Spleen (tissue), 11 donors: ENCODE results near the gene ATP8A2. TPM values are rescaled to one million over a fixed set of nuclear protein-coding genes. Genes with fewer than 3 reads are reported as not detected.

ENCODE experiments used
- DNase-seq: peaks from one replicate; pipeline ENCODE4 v3.0.0-alpha.2; 2020
- H3K27ac ChIP-seq, 8 donors: fragments of 200-600 bp; sonication (generic) in 7 of 8; 1 replicate in 4 of 8; 2 replicates in 4 of 8; pipeline versions ENCODE4 v1.5.0 to v1.8.0; 2016 to 2021; ENCODE audit warnings: inconsistent platforms in 4 of 8, mild to moderate bottlenecking in 4 of 8, moderate library complexity in 1 of 8
- H3K27me3 ChIP-seq, 7 donors: fragments of 200-600 bp; sonication (generic) in 6 of 7; replicated peaks in 1 of 7; 1 replicate in 4 of 7; 2 replicates in 3 of 7; pipeline versions ENCODE4 v1.5.0 to v1.8.0; 2016 to 2021; ENCODE audit warnings: inconsistent platforms in 3 of 7, mild to moderate bottlenecking in 1 of 7
- H3K36me3 ChIP-seq, 6 donors: fragments of 200-600 bp; sonication (generic) in 5 of 6; 1 replicate in 4 of 6; 2 replicates in 2 of 6; pipeline versions ENCODE4 v1.5.0 to v1.8.0; 2016 to 2021; ENCODE audit warnings: inconsistent platforms in 2 of 6
- H3K4me1 ChIP-seq, 6 donors: fragments of 200-600 bp; sonication (generic) in 5 of 6; 1 replicate in 3 of 6; 2 replicates in 3 of 6; pipeline versions ENCODE4 v1.5.0 to v1.8.0; 2016 to 2021; ENCODE audit warnings: inconsistent platforms in 3 of 6
- H3K4me3 ChIP-seq, 8 donors: fragments of 200-600 bp; sonication (generic) in 7 of 8; 1 replicate in 4 of 8; 2 replicates in 4 of 8; pipeline versions ENCODE4 v1.5.0 to v1.8.0; 2016 to 2021; ENCODE audit warnings: inconsistent platforms in 4 of 8, mild to moderate bottlenecking in 4 of 8, moderate library complexity in 2 of 8
- H3K9me3 ChIP-seq, 8 donors: fragments of 200-600 bp; sonication (generic) in 7 of 8; 1 replicate in 4 of 8; 2 replicates in 4 of 8; pipeline versions ENCODE4 v1.5.0 to v1.8.0; 2016 to 2021; ENCODE audit warnings: inconsistent platforms in 4 of 8
- POLR2A ChIP-seq, 3 donors: fragments of 450-650 bp; IDR thresholded peaks; one replicate each; pipeline ENCODE4 v1.5.1; 2017; ENCODE audit warnings: antibody characterized with exemption in 3 of 3, mild to moderate bottlenecking in 1 of 3
- POLR2AphosphoS5 ChIP-seq, 3 donors: sonication (generic); formaldehyde crosslinking; IDR thresholded peaks; one replicate each; pipeline ENCODE4 v1.5.1; 2017; ENCODE audit warnings: antibody characterized with exemption in 3 of 3
- WGBS, 5 donors: extraction: QIAGEN DNeasy Blood & Tissue Kit in 3 of 5; methylation state at CpG; one replicate each; pipeline versions ENCODE4 v1.1.5 to v1.1.7; 2013 to 2018; 5-methylcytosine and 5-hydroxymethylcytosine counted together
- intact Hi-C: fragments of 100-400 bp; cut with DNase I; formaldehyde crosslinking; loops from one replicate; pipeline ENCODE4 v1.15.0; 2023; ENCODE audit warnings: low total_unique reads
- polyA plus RNA-seq, 3 donors: library from polyadenylated mRNA; stranded (reverse); fragments of 200-250 nt; gene quantifications; one replicate each; pipeline ENCODE4 v1.2.1, GENCODE V29; 2013
- total RNA-seq, 7 donors: library from RNA; depleted of rRNA in 3 of 7; stranded (reverse); fragments of >200 nt in 3 of 7; fragmentation: NEBNext Ultra II Directional in 4 of 7; extraction: Animal tissue kit (Norgen Biotek cat#: 25700) in 4 of 7; gene quantifications; one replicate each; pipeline versions ENCODE4 v1.1.0 to v1.2.1, GENCODE V29; 2016 to 2021
- TF ChIP-seq, protein P1 (sequence below), 11 experiments: fragments of 200-600 bp in 7 of 11; fragments of 450-650 bp in 4 of 11; sonication (generic) in 4 of 11; IDR thresholded peaks in 8 of 11; conservative IDR thresholded peaks in 3 of 11; 1 replicate in 7 of 11; 2 replicates in 4 of 11; pipeline versions ENCODE4 v1.4.0 to v1.8.0; 2016 to 2021; ENCODE audit warnings: antibody characterized with exemption in 11 of 11, inconsistent platforms in 4 of 11, mild to moderate bottlenecking in 1 of 11
- donor health status: healthy with polysubstance abuse.
- donor health status: DM: no; HTN: no; CAD: no; lungs with moderate emphysema.
- donor health status: DM: no; HTN: no; CAD: no.
- donor health status: Bipolar disorder and iron deficiency.
- donor health status: healthy.
- donor health status: DM: no; HTN: no; CAD: no.
- donor health status: DM: yes; HTN: yes; CAD: no.

Gene ATP8A2
- total and polyA plus RNA-seq, 10 donors = 0.09 to 0.46 (median 0.25) TPM

DNA sequence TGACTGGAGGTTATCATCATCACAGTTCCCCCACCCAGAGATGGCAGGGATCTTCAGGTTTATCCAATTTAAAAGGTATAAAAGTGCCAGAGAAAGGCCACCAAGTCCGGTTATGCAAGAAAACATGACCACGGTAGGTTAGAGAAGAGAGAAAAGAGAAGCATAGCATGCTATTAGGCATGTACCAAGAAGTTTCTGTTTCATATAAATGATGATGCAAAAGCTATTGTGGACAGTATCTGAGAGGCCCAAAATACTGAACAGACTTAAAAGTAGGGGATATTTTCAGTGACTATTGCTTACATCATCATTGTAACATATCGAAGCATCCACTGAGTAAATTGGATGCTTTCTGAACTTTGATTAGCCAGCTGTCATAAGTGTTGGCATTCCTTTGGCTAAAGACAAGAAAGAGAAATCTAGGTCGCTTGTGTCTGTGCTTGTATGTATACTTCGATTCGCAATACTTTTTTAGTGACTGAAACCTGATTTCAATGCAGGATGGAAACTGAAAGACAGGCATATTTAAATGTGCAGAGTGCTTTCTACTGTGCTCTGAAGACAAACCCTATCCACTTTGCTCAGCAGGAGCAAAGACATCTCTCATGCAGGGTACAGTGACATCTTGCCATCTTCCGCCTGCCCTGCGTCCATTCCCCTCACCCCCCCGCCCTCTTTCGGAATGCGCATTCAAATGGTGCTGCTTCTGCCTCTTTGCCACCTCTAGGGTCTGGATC is 499.8 kb downstream of the ATP8A2 start:
- Histone ChIP-seq H3K4me3 (no peak overlapping the region), H3K27ac (no peak overlapping the region), H3K36me3 (no peaks in the 10 kb centered on the region), H3K4me1 (peaks cover 0 to 8% (median 0%) of the 10 kb centered on the region in 6 donors), H3K9me3 (no peaks in the 10 kb centered on the region), H3K27me3 (no peaks in the 10 kb centered on the region)
- intact Hi-C loops = no loop called here
- TF ChIP-seq, protein P1, sequence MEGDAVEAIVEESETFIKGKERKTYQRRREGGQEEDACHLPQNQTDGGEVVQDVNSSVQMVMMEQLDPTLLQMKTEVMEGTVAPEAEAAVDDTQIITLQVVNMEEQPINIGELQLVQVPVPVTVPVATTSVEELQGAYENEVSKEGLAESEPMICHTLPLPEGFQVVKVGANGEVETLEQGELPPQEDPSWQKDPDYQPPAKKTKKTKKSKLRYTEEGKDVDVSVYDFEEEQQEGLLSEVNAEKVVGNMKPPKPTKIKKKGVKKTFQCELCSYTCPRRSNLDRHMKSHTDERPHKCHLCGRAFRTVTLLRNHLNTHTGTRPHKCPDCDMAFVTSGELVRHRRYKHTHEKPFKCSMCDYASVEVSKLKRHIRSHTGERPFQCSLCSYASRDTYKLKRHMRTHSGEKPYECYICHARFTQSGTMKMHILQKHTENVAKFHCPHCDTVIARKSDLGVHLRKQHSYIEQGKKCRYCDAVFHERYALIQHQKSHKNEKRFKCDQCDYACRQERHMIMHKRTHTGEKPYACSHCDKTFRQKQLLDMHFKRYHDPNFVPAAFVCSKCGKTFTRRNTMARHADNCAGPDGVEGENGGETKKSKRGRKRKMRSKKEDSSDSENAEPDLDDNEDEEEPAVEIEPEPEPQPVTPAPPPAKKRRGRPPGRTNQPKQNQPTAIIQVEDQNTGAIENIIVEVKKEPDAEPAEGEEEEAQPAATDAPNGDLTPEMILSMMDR (IDR thresholded peaks at IDR 0.05 in 8 of 11, conservative IDR thresholded peaks at IDR 0.05 in 3 of 11) = no peak
- TF ChIP-seq POLR2AphosphoS5 (IDR thresholded peaks at IDR 0.05) (no peak), POLR2A (IDR thresholded peaks at IDR 0.05) (no peak)
- 86 to 91% (median 87%) methylated on average over 11 of the region's 11 CpGs for WGBS, 5 donors
- no peak for DNase-seq

DNA sequence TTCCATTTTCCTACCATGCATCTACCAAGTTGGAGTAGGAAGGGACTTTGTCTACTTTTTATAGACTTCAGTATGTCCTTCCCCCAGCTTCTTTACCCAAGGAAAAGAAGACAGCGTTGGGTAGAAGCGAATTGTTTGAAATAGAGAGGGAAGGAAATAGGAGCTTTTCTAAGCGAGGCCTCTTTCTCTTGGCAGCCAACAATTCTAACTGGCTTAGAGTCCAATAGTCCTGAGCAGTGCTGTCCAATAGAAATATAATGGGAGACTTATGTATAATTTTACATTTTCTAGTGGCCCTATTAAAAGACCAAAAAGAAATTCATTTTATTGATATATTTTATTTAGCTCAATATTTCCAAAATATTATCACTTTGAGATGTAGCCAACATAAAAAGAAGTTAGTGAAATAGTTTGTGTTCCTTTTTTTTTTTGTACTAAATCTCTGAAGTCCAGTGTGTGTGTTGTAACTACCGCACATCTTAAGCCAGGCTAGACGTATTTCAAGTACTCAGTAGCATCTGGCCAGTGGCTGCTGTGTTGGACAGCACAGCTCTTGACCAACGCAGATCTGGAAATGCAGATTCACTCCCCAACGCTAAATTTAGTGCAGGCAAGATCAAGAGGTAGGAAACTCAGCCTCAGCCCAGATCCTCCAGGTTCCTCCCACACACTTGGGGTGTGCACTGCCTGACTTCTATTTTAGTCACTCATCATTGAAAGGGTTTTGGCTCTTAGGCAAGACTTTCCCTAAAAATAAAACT is 500.9 kb downstream of the ATP8A2 start:
- no peaks in the 10 kb centered on the region for H3K9me3 ChIP-seq
- WGBS, 5 donors = 72 to 78% (median 75%) methylated on average over 7 of the region's 7 CpGs
- intact Hi-C loops = no loop called here
- no peak for DNase-seq
- H3K4me1 ChIP-seq = peaks cover 0 to 8% (median 0%) of the 10 kb centered on the region in 6 donors
- no peaks in the 10 kb centered on the region for H3K36me3 ChIP-seq
- no peaks in the 10 kb centered on the region for H3K27me3 ChIP-seq
- H3K27ac ChIP-seq = peak overlapping the region in 1 of 8 donors; percentile 15
- H3K4me3 ChIP-seq = no peak overlapping the region
- TF ChIP-seq POLR2AphosphoS5 (IDR thresholded peaks at IDR 0.05) = peak in 1 of 3 donors; percentile 4
- no peak for TF ChIP-seq POLR2A (IDR thresholded peaks at IDR 0.05)
- TF ChIP-seq, protein P1 (IDR thresholded peaks at IDR 0.05 in 8 of 11, conservative IDR thresholded peaks at IDR 0.05 in 3 of 11) = no peak

DNA sequence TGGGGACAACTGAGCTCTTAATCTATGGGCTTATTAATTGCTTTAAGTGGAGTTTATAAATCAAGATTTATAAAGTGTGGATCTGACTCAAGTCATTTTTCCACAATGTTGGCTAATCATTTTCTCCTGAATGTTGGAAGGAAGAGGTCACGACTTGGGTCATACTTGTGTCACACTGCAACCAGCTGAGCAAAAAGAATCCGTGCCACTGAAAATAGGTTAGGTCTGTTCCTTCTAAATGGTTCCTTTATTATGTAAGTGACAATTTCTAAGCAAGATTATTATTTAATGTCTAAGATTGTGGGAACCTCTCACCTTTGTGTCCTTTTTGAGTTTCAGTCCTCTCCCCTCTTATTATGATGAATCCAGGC is 501.5 kb downstream of the ATP8A2 start:
- no peaks in the 10 kb centered on the region for H3K36me3 ChIP-seq
- no peak for DNase-seq
- WGBS, 5 donors = 53 to 83% (median 70%) methylated on average over 2 of the region's 2 CpGs
- H3K27ac ChIP-seq = no peak overlapping the region
- peaks cover 0 to 8% (median 0%) of the 10 kb centered on the region in 6 donors for H3K4me1 ChIP-seq
- no peaks in the 10 kb centered on the region for H3K27me3 ChIP-seq
- TF ChIP-seq POLR2A (IDR thresholded peaks at IDR 0.05) (no peak), POLR2AphosphoS5 (IDR thresholded peaks at IDR 0.05) (no peak)
- TF ChIP-seq, protein P1 (IDR thresholded peaks at IDR 0.05 in 8 of 11, conservative IDR thresholded peaks at IDR 0.05 in 3 of 11) = no peak
- H3K4me3 ChIP-seq = no peak overlapping the region
- intact Hi-C loops = no loop called here
- H3K9me3 ChIP-seq = no peaks in the 10 kb centered on the region
